Measurements from ENCODE around the gene GABARAPL2. TPM values are rescaled to one million over a fixed set of nuclear protein-coding genes. Genes with fewer than 3 reads are reported as not detected.
A peak's percentile ranks its signal among the peaks of the same experiment; 100 is the strongest.

Gene GABARAPL2
- polyA plus RNA-seq, 3 donors = 84.3 to 302 (median 280) TPM

DNA sequence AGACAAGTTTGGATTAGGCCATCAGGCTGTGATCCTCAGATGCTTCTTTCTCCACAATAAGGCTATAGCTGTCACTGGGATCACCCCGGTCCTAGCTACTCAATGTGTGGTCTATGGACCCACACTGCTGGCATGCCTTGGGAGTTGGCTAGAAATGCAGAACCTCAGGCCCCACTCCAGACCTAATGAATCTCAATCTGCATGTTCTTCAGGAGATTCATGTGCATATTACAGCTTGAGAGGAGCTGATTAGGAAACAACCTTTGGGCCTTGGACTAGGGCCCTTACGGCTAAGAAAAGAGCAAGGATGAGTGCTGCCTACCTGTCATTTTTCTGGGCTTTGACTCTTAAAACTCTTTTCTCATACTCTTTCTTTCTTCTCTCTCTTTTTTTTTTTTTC is 49.4 kb downstream of the GABARAPL2 start:
- Histone ChIP-seq H3K9me3 (replicated peaks in 1 of 2; ENCODE audit: control insufficient read depth in 1 of 2, insufficient read depth in 1 of 2, low read length in 2 of 2) (no peaks in the 10 kb centered on the region), H3K4me2 (replicated peaks; ENCODE audit: extremely low read depth, low read length, poor library complexity, severe bottlenecking) (no peak overlapping the region), H3K27me3 (ENCODE audit: control insufficient read depth in 2 of 2, insufficient read depth in 2 of 2, low read length in 2 of 2) (no peaks in the 10 kb centered on the region), H3K4me1 (ENCODE audit: control insufficient read depth in 1 of 2, insufficient read depth in 2 of 2, low read length in 2 of 2) (peaks cover 0 to 3% of the 10 kb centered on the region in 2 donors), H3K9ac (ENCODE audit: insufficient read depth, low read length, poor library complexity, severe bottlenecking) (no peak overlapping the region), H3K4me3 (replicated peaks in 1 of 3; ENCODE audit: low read depth in 2 of 3, low read length in 3 of 3) (no peak overlapping the region), H3K36me3 (replicated peaks in 1 of 2; ENCODE audit: control insufficient read depth in 1 of 2, insufficient read depth in 2 of 2, low read length in 2 of 2) (peaks cover 57 to 99% of the 10 kb centered on the region in 2 donors), H3K27ac (ENCODE audit: low read depth in 1 of 2, low read length in 2 of 2) (no peak overlapping the region), H3K79me2 (ENCODE audit: insufficient read depth, low read length) (no peaks in the 10 kb centered on the region), H4K20me1 (ENCODE audit: insufficient read depth, low read length) (no peaks in the 10 kb centered on the region), H2AFZ (ENCODE audit: insufficient read depth, low read depth, low read length, poor library complexity, severe bottlenecking) (no peak overlapping the region)
- H3K36me3 Mint-ChIP-seq = peaks cover 67 to 90% of the 10 kb centered on the region in 2 donors
- H3K27ac Mint-ChIP-seq = peak overlapping the region in 1 of 7 donors; percentile 3
- no peak for DNase-seq
- no peaks in the 10 kb centered on the region for H3K9me3 Mint-ChIP-seq
- intact Hi-C loops (cut with micrococcal nuclease) = no loop called here
- H3K4me3 Mint-ChIP-seq = no peak overlapping the region
- H3K27me3 Mint-ChIP-seq (ENCODE audit: low read depth in 3 of 3) = peaks cover 0 to 1% (median 0%) of the 10 kb centered on the region in 3 donors
- WGBS (ENCODE audit: insufficient coverage) = 100% methylated on average over 1 of the region's 2 CpGs
- TF ChIP-seq, protein P1, sequence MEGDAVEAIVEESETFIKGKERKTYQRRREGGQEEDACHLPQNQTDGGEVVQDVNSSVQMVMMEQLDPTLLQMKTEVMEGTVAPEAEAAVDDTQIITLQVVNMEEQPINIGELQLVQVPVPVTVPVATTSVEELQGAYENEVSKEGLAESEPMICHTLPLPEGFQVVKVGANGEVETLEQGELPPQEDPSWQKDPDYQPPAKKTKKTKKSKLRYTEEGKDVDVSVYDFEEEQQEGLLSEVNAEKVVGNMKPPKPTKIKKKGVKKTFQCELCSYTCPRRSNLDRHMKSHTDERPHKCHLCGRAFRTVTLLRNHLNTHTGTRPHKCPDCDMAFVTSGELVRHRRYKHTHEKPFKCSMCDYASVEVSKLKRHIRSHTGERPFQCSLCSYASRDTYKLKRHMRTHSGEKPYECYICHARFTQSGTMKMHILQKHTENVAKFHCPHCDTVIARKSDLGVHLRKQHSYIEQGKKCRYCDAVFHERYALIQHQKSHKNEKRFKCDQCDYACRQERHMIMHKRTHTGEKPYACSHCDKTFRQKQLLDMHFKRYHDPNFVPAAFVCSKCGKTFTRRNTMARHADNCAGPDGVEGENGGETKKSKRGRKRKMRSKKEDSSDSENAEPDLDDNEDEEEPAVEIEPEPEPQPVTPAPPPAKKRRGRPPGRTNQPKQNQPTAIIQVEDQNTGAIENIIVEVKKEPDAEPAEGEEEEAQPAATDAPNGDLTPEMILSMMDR (IDR thresholded peaks at IDR 0.05) = no peak
- H3K4me1 Mint-ChIP-seq = peaks cover 7% of the 10 kb centered on the region

DNA sequence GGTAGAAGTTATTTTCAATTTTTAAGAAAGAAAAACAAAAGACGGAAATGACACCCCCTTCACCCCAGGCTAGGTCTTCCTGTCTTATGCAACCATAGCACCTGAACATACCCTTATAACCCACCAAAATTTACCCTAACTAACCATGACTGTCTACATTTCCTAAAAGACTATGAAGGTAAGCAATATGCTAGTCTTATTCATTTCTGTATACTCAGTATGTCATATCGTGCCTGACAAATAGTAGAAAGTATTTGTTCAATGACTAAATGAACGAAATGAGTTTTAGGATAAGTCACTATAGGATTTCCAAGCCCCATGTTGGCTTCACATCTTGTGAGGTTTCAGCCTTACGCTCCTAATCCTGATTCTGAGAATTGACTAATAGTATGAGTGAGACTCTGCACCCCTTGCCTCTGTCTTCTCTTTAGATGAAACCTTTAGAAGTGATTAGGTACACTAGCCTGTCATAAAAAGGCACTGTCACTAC is 50.4 kb downstream of the GABARAPL2 start:
- Histone ChIP-seq H3K4me2 (replicated peaks; ENCODE audit: extremely low read depth, low read length, poor library complexity, severe bottlenecking) (no peak overlapping the region), H3K4me3 (replicated peaks in 1 of 3; ENCODE audit: low read depth in 2 of 3, low read length in 3 of 3) (no peak overlapping the region), H3K9ac (ENCODE audit: insufficient read depth, low read length, poor library complexity, severe bottlenecking) (no peak overlapping the region), H3K79me2 (ENCODE audit: insufficient read depth, low read length) (no peaks in the 10 kb centered on the region), H3K4me1 (ENCODE audit: control insufficient read depth in 1 of 2, insufficient read depth in 2 of 2, low read length in 2 of 2) (peaks cover 0 to 10% of the 10 kb centered on the region in 2 donors), H3K9me3 (replicated peaks in 1 of 2; ENCODE audit: control insufficient read depth in 1 of 2, insufficient read depth in 1 of 2, low read length in 2 of 2) (no peaks in the 10 kb centered on the region), H4K20me1 (ENCODE audit: insufficient read depth, low read length) (no peaks in the 10 kb centered on the region), H2AFZ (ENCODE audit: insufficient read depth, low read depth, low read length, poor library complexity, severe bottlenecking) (no peak overlapping the region), H3K27me3 (ENCODE audit: control insufficient read depth in 2 of 2, insufficient read depth in 2 of 2, low read length in 2 of 2) (no peaks in the 10 kb centered on the region), H3K27ac (ENCODE audit: low read depth in 1 of 2, low read length in 2 of 2) (no peak overlapping the region), H3K36me3 (replicated peaks in 1 of 2; ENCODE audit: control insufficient read depth in 1 of 2, insufficient read depth in 2 of 2, low read length in 2 of 2) (peaks cover 54 to 89% of the 10 kb centered on the region in 2 donors)
- Mint-ChIP-seq H3K27ac (no peak overlapping the region), H3K9me3 (no peaks in the 10 kb centered on the region), H3K4me3 (no peak overlapping the region), H3K4me1 (peaks cover 14% of the 10 kb centered on the region), H3K36me3 (peaks cover 66 to 82% of the 10 kb centered on the region in 2 donors), H3K27me3 (ENCODE audit: low read depth in 3 of 3) (peaks cover 0 to 1% (median 0%) of the 10 kb centered on the region in 3 donors)
- DNase-seq = no peak
- TF ChIP-seq, protein P1 (IDR thresholded peaks at IDR 0.05) = no peak
- intact Hi-C loops (cut with micrococcal nuclease) = no loop called here
- 86% methylated on average over 1 of the region's 4 CpGs for WGBS (ENCODE audit: insufficient coverage)
